ENCODE measurements around the gene CD248. TPM values are rescaled to one million over a fixed set of nuclear protein-coding genes. Genes with fewer than 3 reads are reported as not detected.
A peak's percentile ranks its signal among the peaks of the same experiment; 100 is the strongest.

Gene CD248
- total RNA-seq, 2 donors from 2014 or later = 4.5 to 13.7 TPM

DNA sequence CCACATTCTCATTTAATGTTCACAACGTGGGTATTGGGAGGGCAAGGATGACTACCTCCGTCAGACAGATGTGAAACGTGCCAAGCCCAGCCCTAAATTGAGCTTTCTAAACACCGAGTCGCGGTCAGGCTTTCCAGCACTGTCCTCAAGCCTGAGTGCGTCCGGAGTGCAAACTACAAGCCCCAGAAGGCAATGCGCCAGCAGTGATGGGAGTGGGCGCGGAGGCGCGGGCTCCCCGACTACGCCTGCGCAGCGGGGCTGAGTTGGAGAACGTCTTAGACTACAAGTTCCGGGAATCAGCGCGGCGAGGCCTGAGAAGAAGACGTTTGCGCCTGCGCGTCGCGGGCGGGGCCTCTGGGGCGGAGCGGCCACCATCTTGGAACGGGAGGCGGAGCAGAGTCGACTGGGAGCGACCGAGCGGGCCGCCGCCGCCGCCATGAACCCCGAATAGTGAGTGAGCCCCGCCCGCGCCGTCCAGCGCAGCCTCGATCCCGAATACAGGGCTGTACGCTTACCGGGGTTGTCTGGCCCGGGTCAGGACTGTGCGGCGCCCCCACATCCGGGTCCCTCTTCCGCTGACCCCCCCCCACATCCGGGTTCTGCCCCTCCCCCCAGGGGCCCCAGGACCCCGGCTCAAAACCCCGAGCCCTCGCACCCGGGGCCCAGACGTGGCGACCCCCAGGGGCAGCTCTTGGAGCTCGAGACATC lies 48.4 kb downstream of the CD248 start, which contains the start of gene RAB1B:
TSS of gene RAB1B (plus strand) at position 396 of the 708 bp plus-strand sequence. CDS start at position 437, 41 bp downstream.
- ATAC-seq (peak; percentile 84), DNase-seq (peak; percentile 100)
- intact Hi-C loops (cut with DNase I, micrococcal nuclease) = no loop called here

DNA sequence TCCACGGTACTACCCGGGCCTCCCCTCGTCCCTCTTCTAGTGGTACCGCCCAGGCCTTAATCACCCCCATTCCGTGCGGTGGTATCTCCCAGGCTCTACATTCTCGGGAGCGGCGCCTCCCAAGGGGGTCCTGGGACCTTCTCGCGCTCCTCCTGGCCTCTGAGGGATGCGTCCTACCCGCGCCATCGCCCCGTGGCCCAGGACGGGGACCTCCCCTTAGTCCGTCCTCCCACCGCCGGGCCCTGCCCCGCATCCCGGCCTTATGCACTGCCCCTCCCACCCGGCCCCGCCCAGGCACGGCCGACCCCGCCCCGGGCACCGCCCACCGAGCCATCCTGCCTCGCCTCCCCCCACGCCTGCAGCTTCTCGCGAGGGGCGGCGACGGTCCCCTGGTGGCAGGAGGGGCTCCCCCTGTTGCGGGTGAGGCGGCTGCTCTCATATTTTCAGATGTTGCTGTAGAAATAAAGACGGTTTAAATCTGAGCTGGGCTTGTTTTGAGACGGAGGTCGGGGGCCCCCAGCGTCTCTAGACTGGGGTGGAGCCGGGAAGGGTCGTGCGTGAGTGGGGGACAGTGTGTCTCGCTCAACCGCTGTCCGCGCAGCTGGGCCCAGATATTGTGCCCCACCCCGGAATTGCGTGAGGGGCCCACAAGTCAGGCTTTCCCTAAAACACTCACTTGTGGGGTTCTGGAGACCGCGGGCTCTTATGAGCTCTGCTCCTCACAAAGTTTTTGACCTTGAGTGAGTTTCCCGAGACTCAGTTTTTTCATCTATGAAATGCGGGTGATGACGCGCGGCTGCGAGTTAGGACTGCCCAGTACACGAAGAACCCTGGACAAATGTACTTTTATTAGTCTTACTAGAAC lies 49.2 kb downstream of the CD248 start:
- ATAC-seq (peak; percentile 78), DNase-seq (peak; percentile 88 to 93)
- intact Hi-C loops (cut with DNase I, micrococcal nuclease) = no loop called here

GRCh38 chr11:66267039-66267378 lies 49.8 kb downstream of the CD248 start:
- DNase-seq = no peak
- intact Hi-C loops (cut with DNase I, micrococcal nuclease) = no loop called here
- no peak for ATAC-seq

DNA sequence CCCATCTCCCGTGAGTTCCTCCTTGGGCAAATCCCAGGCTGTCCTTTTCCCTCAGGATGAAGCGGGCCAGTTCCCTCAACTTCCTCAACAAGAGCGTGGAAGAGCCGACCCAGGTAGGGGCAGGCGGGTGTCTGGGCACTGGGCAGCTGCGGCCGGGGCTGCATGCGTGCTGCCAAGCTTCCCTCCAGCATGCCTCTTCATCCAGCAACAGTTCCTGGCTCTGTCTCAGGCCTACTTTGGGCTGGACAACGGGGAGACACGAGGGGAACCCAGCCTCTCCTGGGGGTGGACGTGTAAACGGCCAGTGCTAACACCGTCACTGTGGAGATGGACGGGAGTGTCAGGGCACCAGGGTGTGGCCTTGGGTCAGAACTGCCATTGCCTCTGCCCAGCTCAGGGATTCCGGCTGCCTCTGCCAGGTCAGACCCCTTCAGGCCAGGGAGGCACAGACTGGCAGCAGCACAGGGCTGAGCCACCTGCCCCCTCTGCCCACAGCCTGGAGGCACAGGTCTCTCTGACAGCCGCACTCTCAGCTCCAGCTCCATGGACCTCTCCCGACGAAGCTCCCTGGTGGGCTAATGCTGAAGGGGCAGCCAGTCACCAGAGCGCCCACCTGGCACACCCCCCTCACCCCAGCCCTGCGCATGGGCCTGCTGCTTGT lies 50.3 kb downstream of the CD248 start:
- intact Hi-C loops (cut with DNase I, micrococcal nuclease) = no loop called here
- peak in 1 of 2 donors; percentile 36 for DNase-seq
- ATAC-seq = no peak

DNA sequence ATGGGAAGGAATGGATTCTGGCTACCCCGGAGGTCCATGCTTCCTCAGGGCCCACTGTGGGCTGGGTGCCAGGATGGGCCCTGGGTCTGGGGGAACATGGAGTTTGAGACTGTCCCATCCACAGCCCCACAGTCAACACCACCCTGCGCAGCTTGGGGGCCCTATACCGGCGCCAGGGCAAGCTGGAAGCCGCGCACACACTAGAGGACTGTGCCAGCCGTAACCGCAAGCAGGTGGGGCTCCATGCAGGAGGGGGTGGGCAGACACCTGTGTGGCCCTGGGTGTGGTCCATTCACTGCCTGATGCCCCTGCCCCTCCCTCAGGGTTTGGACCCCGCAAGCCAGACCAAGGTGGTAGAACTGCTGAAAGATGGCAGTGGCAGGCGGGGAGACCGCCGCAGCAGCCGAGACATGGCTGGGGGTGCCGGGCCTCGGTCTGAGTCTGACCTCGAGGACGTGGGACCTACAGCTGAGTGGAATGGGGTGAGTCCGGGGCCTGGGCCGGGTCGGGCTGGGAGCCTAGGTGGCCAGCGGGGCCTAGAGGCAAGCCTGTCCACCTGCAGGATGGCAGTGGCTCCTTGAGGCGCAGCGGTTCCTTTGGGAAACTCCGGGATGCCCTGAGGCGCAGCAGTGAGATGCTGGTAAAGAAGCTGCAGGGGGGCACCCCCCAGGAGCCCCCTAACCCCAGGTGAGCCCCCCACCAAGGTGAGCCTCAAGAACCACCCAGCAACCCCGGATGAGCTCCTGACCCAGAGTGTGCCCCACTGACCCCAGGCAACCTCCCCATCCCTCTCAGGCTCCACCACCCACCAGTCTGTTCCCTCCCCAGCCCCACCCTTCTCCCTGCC lies 51.1 kb downstream of the CD248 start:
- DNase-seq (no peak), ATAC-seq (no peak)
- intact Hi-C loops (cut with DNase I, micrococcal nuclease) = no loop called here

- DNase-seq = no peak
- ATAC-seq = no peak
- intact Hi-C loops (cut with DNase I, micrococcal nuclease) = no loop called here
Observed at GRCh38 chr11:66264914-66265313, 51.9 kb downstream of the CD248 start.

Other genes starting within 250 kb of the CD248 start
- gene PACS1, start 246.8 kb downstream of the CD248 start, total RNA-seq = 10 to 100 TPM; 17.1 to 19.2 TPM
- 10 to 100 TPM; 17.3 to 23.4 TPM for gene KLC2, start 59.3 kb downstream of the CD248 start, total RNA-seq
- gene RAB1B, start 48.4 kb downstream of the CD248 start, total RNA-seq = 100 to 1,000 TPM; 208 to 210 TPM
- gene CNIH2, start 38.9 kb downstream of the CD248 start, total RNA-seq = 1 to 10 TPM; 1.1 to 1.2 TPM
- 100 to 1,000 TPM in 1 of 2 donors, 10 to 100 TPM in 1; 87.8 to 101 TPM for gene YIF1A, start 27.9 kb downstream of the CD248 start, total RNA-seq
- under 1 TPM; 0.14 to 0.18 TPM for gene TMEM151A, start 25.1 kb downstream of the CD248 start, total RNA-seq
- gene RIN1, start 19.4 kb upstream of the CD248 start, total RNA-seq = 10 to 100 TPM; 10.3 to 10.6 TPM
- 10 to 100 TPM; 42.5 to 46.3 TPM for gene BRMS1, start 28.1 kb upstream of the CD248 start, total RNA-seq
- gene B4GAT1, start 30.6 kb upstream of the CD248 start, total RNA-seq = 10 to 100 TPM; 13.1 to 17.1 TPM
- gene SLC29A2, start 54.7 kb upstream of the CD248 start, total RNA-seq = 10 to 100 TPM; 16.3 to 31.1 TPM
- gene NPAS4, start 104.0 kb upstream of the CD248 start, total RNA-seq = under 1 TPM in 1 of 2 donors, not detected in 1; 0.39 TPM
- 10 to 100 TPM; 46.9 to 59.4 TPM for gene MRPL11, start 121.8 kb upstream of the CD248 start, total RNA-seq
- 1 to 10 TPM; 4.7 to 5.2 TPM for gene PELI3, start 149.9 kb upstream of the CD248 start, total RNA-seq
- 10 to 100 TPM; 75.0 to 91.4 TPM for gene DPP3, start 163.4 kb upstream of the CD248 start, total RNA-seq
- 10 to 100 TPM; 29.8 to 34.8 TPM for gene BBS1, start 193.6 kb upstream of the CD248 start, total RNA-seq
- 10 to 100 TPM in 1 of 2 donors, 1 to 10 TPM in 1; 9.9 to 11.7 TPM for gene ZDHHC24, start 229.0 kb upstream of the CD248 start, total RNA-seq
- gene ACTN3, start 229.9 kb upstream of the CD248 start, total RNA-seq = not detected